Fibroblast of skin of back (primary cell): ENCODE data around the gene CAB39L.
A peak's percentile ranks its signal among the peaks of the same experiment; 100 is the strongest.
"Not testable (repeated sequence)": the region's sequence is repeated elsewhere in the genome, so short reads cannot be mapped to it uniquely, and the experiment has no call there.

Experiments
- DNase-seq: peaks from one replicate; pipeline ENCODE4 v3.0.0-alpha.2; 2013

The CAB39L gene

DNA sequence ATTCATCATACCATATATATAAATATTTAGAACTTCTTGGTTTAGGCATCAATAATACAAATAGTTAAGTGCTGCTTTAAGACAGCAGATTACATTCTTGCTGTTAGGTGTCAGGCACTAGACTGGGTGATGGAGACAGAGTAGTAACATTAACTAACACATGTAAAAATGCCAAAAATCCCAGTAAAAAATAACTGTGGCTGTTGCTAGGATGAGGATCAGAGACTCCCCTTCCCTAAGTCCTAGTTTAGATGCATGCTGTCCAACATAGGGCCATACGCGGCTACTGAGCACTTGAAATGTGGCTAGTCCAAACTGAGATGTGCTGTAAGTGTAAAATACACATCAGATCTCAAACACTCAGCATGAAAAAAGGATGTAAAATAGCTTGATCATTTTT is 101.4 kb downstream of the CAB39L start:
- peak; percentile 33 for DNase-seq

- DNase-seq, result no peak
These were observed 101.9 kb downstream of the CAB39L start for GRCh38 chr13:49341941-49342340.

- DNase-seq, result no peak
These were observed 102.3 kb downstream of the CAB39L start for GRCh38 chr13:49341517-49341916.

GRCh38 chr13:49340161-49340560 is 103.7 kb downstream of the CAB39L start:
- DNase-seq, result no peak

DNA sequence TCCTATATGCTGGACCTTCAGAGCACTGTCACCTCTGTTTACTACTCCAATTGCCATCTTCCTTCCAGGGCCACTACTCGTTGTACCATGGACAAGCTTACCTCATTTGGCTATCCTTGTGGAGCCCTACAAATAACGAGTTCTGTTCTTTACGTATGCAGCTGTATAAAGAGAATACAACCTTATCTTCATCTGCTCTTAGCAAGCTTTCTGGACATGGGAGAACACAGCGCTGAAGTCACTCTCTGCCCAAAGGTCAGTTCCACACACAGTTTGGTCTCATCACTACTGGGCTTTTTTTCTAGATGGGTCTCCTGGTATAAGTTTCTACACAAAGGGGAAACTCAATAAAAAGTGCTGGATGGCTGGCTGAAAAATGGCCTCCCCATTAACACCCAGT is 107.2 kb downstream of the CAB39L start:
- DNase-seq, result no peak

DNA sequence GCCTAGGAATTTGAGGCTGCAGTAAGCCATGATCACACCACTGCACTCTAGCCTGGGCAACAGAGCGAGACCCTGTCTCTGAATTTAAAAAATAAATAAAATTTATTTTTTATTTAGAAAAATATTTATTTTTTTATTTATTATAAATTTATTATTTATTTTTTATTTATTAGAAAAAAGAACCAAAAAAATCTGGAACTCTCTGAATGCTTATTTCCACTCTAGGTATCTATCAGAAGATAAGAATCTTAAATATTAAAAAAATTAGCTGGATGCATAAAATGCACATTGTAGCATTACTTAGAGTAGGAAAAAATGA is 113.4 kb downstream of the CAB39L start:
- DNase-seq, result no peak

GRCh38 chr13:49329831-49330545 is 113.9 kb downstream of the CAB39L start:
- DNase-seq, result no peak

DNA sequence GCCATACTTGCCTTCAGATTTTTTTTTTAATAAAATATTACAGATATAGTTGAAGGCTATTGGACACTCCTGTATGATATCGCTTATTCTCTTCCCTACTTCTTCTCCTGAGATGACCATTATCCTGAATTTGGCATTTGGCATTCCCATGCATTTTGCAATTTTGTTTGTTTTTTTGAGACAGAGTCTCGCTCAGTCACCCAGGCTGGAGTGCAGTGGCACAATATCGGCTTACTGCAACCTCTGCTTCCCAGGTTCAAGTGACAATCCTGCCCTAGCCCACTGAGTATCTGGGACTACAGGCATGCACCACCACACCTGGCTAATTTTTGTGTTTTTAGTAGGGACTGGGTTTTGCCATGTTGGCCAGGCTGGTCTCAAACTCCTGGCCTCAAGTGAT is 116.7 kb downstream of the CAB39L start:
- DNase-seq, result not testable (repeated sequence)

GRCh38 chr13:49326222-49326917 is 117.5 kb downstream of the CAB39L start:
- DNase-seq, result no peak

GRCh38 chr13:49323344-49323743 is 120.5 kb downstream of the CAB39L start:
- no peak for DNase-seq

- DNase-seq, result no peak
These were observed 121.2 kb downstream of the CAB39L start for GRCh38 chr13:49322702-49323101.

DNA sequence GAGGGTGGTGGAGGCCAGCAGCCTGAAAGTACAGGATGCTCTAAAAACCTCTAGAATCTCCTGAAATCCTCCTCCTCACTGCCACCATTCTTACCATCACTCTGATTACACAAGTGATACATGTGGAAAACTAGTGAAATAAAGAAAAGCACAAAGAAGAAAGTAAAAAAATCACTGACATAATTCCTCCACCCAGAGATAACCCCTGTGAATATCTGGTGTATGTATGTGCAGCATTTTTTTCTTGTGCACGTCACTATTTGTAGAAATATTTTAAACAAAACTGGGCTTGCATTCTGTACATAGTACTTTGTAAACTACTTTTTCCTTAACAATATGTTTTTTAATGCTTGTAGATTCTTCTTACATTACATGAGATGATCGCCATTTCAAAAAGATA is 122.9 kb downstream of the CAB39L start:
- DNase-seq, result no peak

GRCh38 chr13:49319951-49320350 is 123.9 kb downstream of the CAB39L start:
- DNase-seq, result no peak

DNA sequence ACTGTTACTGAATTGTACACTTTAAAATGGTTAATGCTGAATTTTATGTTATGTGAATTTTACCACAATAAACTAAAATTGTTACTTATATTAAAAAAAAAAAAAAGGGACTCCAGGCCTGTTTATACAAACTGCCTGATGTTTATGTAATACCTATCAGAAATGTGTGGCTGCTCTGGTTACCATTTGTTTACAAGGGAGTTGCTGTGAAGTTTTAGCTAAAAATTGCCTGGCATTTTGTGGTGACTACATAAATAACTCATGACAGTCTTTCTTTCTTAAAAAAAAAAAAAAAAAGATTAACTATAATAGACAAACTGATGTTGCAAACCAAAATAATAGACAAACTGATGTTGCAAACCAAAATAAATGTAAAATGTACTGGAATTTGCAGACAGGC is 124.3 kb downstream of the CAB39L start:
- DNase-seq, result peak; percentile 43

DNA sequence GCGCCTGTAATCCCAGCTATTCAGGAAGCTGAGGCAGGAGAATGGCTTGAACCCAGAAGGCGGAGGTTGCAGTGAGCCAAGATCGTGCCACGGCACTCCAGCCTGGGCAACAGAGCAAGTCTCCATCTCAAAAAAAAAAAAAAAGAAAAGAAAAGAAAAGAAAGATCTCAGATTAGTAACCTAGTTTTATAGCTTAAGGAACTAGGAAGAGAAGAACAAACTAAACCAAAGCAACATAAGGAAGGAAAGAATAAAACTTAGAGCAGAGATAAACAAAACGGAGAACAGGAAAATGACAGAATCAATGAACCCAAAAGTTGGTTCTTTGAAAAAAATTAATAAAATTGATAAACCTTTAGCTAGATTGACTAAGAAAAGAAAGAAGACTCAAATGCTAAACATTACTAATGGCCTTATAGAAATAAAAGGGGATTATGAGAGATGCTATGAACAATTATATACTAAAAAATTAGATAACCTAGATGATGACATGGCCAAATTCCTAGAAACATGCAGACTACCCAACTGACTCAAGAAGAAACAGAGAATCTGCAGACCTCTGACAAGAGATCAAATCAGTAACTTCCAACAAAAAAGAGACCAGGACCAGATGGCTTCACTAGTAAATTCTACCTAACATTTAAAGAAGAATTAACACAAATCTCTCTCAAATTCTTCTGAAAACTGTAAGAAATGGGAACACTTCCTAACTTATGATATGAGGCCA is 127.9 kb downstream of the CAB39L start:
- no peak for DNase-seq

DNA sequence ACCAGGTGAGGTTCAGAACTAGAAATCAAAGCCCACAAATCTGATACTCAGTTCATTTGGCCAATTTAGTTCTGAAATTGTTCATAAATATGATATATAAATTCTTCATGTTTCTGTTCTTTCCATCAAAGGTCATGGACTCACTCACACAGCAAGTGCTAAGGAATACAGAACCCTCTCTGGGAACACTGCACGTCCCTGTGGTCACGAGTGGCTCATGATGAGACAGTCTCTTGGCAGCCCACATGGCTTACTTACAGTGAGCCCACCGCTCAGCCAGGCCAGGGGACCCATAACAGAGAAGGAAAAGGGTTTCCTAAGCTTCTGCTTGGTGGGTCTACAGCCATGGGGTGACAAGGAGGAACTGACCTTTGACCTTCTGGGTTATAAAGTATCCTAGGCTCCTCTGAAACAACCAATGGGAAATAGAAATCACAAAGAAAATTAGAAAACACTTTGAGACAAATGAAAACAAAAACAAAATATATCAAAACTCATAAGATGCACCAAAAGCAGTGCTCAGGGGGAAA is 128.8 kb downstream of the CAB39L start:
- DNase-seq, result peak; percentile 54

DNA sequence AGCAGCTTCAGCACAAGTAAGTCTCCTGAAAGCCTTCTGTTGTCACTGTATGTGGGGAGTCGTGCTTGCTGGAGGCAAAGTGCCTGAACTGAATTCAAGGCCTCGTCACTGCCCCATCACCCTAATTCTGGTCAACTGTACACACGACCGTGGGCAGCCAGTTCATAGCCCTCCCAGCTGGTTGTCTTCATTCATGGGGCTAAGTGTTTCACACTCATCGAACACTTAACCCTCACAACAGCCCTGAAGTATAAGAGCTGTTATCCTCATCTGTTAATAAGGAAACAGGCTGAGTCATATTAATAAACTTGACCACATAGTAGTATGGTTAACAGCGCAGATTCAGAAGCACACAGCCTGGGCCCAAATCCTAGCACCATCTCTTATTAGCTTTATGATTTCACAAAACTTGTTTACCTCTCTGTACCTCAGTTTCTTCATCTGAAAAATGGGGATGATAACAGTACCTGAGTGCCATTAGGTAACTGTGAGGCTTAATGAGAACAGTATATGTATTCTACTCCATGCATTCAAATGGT is 129.5 kb downstream of the CAB39L start:
- DNase-seq, result peak; percentile 31

DNA sequence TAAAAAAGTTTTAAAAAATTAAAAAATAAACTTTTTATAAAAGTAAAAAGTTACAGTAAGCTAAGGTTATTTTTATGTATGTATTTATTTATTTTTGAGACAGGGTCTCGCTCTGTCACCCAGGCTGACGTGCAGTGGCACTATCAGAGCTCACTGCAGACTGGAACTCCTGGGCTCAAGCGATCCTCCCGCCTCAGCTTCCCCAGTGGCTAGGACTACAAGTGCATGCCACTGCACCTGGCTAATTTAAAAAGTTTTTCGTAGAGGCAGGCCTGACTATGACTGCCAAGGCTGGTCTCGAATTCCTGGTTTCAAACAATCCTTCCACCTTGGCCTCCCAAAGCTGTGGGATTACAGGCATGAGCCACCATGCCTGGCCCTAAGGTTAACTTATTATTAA is 132.0 kb downstream of the CAB39L start:
- DNase-seq, result no peak

- DNase-seq, result no peak
These were observed 133.6 kb downstream of the CAB39L start for GRCh38 chr13:49310251-49310650.

DNA sequence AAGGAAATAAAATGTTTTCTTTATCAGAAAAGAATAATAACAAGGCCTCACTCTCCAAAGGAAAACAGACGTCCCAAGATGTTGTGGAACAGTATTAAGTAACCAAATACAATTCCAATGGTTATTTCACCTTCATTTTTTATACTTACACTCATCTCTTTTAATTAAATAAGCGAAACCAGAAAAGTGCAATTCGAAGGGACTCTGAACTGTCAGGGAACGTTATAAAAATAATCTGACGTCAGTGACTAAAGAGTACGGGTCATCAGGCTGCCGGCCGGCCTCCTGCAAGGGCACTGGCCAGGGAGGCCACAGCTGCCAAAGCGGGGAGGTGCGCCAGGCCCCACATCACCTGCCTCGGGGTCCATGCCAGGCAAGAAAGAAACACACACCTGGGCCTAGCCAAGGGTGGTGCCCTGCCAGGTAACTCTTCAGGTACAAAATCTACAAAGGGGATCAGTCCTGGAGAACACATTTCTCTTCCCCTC is 134.9 kb downstream of the CAB39L start:
- DNase-seq, result no peak

- DNase-seq, result no peak
These were observed 135.6 kb downstream of the CAB39L start for GRCh38 chr13:49308097-49308875.

- no peak for DNase-seq
These were observed 136.5 kb downstream of the CAB39L start for GRCh38 chr13:49307365-49307764.
